ENCODE measurements around the gene TSPAN18.

DNA sequence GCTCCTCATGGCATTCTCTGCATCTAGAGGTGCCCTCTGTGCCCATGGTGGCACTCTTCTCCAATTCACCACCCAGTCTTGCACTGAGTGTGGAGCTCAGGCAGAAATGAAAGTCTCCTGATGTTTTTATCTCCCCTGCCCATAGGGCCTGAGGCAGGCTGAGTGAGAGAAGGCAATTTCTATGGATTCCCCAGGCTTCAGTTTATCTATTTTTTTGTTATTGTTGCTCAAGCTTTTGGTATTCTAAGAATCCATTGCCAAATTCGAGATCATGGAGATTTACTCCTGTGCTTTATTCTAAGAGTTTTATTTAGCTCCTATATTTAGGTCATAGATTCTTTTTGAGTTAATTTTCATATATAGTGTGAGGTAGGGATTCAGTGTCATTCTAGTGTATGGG is 40.7 kb downstream of the TSPAN18 start:
- TF ChIP-seq, protein P1, sequence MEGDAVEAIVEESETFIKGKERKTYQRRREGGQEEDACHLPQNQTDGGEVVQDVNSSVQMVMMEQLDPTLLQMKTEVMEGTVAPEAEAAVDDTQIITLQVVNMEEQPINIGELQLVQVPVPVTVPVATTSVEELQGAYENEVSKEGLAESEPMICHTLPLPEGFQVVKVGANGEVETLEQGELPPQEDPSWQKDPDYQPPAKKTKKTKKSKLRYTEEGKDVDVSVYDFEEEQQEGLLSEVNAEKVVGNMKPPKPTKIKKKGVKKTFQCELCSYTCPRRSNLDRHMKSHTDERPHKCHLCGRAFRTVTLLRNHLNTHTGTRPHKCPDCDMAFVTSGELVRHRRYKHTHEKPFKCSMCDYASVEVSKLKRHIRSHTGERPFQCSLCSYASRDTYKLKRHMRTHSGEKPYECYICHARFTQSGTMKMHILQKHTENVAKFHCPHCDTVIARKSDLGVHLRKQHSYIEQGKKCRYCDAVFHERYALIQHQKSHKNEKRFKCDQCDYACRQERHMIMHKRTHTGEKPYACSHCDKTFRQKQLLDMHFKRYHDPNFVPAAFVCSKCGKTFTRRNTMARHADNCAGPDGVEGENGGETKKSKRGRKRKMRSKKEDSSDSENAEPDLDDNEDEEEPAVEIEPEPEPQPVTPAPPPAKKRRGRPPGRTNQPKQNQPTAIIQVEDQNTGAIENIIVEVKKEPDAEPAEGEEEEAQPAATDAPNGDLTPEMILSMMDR (IDR thresholded peaks at IDR 0.05), result no peak
- no peak for TF ChIP-seq POLR2A (IDR thresholded peaks at IDR 0.05)

Data from ovary (tissue), 3 donors.